Stimulated activated naive CD8-positive, alpha-beta T cell treated with anti-CD3 and anti-CD28 coated beads, Interleukin-15, Interleukin-2, amounts not matched to agents 100 ng/mL and 50 ng/mL, for 24 hours (primary cell): ENCODE results near the gene LHFPL4.
"Not testable (repeated sequence)": the region's sequence is repeated elsewhere in the genome, so short reads cannot be mapped to it uniquely, and the experiment has no call there.

Experiments used
- H3K27ac Mint-ChIP-seq: one replicate; pipeline ENCODE4 v1.8.0; 2021; ENCODE audit warnings: mild to moderate bottlenecking, mixed read lengths
- H3K27me3 Mint-ChIP-seq: one replicate; pipeline ENCODE4 v1.8.0; 2021; ENCODE audit warnings: mixed read lengths
- H3K36me3 Mint-ChIP-seq: one replicate; pipeline ENCODE4 v1.8.0; 2021; ENCODE audit warnings: low read depth, mixed read lengths
- H3K4me1 Mint-ChIP-seq: one replicate; pipeline ENCODE4 v1.8.0; 2021; ENCODE audit warnings: low read depth, mixed read lengths
- H3K4me3 Mint-ChIP-seq: one replicate; pipeline ENCODE4 v1.8.0; 2021; ENCODE audit warnings: mild to moderate bottlenecking, mixed read lengths
- H3K9me3 Mint-ChIP-seq: one replicate; pipeline ENCODE4 v1.8.0; 2021; ENCODE audit warnings: mixed read lengths

LHFPL4 gene

GRCh38 chr3:9503283-9503682, 50.3 kb downstream of the LHFPL4 start:
- no peak overlapping the region for H3K27ac Mint-ChIP-seq
- no peaks in the 10 kb centered on the region for H3K36me3 Mint-ChIP-seq
- H3K4me3 Mint-ChIP-seq: no peak overlapping the region
- H3K27me3 Mint-ChIP-seq: peaks cover 32% of the 10 kb centered on the region
- peaks cover 4% of the 10 kb centered on the region for H3K4me1 Mint-ChIP-seq
- H3K9me3 Mint-ChIP-seq: no peaks in the 10 kb centered on the region

GRCh38 chr3:9501226-9501625, 52.4 kb downstream of the LHFPL4 start:
- peaks cover 24% of the 10 kb centered on the region for H3K27me3 Mint-ChIP-seq
- no peak overlapping the region for H3K27ac Mint-ChIP-seq
- H3K9me3 Mint-ChIP-seq: no peaks in the 10 kb centered on the region
- H3K4me1 Mint-ChIP-seq: peaks cover 4% of the 10 kb centered on the region
- no peak overlapping the region for H3K4me3 Mint-ChIP-seq
- no peaks in the 10 kb centered on the region for H3K36me3 Mint-ChIP-seq

- Mint-ChIP-seq H3K4me1 (peaks cover 4% of the 10 kb centered on the region), H3K4me3 (no peak overlapping the region), H3K27ac (no peak overlapping the region), H3K27me3 (peaks cover 24% of the 10 kb centered on the region), H3K9me3 (no peaks in the 10 kb centered on the region), H3K36me3 (no peaks in the 10 kb centered on the region)
These were observed 53.2 kb downstream of the LHFPL4 start for GRCh38 chr3:9500108-9501050.

GRCh38 chr3:9499455-9500107, 54.0 kb downstream of the LHFPL4 start:
- no peak overlapping the region for H3K27ac Mint-ChIP-seq

GRCh38 chr3:9498781-9499180, 54.8 kb downstream of the LHFPL4 start:
- H3K27ac Mint-ChIP-seq: no peak overlapping the region
- H3K4me3 Mint-ChIP-seq: no peak overlapping the region
- H3K9me3 Mint-ChIP-seq: no peaks in the 10 kb centered on the region
- peaks cover 4% of the 10 kb centered on the region for H3K4me1 Mint-ChIP-seq
- peaks cover 24% of the 10 kb centered on the region for H3K27me3 Mint-ChIP-seq
- peaks cover 5% of the 10 kb centered on the region for H3K36me3 Mint-ChIP-seq

More at GRCh38 chr3:9499455-9500107, 54.0 kb downstream of the LHFPL4 start:
- peaks cover 4% of the 10 kb centered on the region for H3K4me1 Mint-ChIP-seq
- H3K36me3 Mint-ChIP-seq: peaks cover 2% of the 10 kb centered on the region
- H3K9me3 Mint-ChIP-seq: no peaks in the 10 kb centered on the region
- H3K4me3 Mint-ChIP-seq: no peak overlapping the region
- peaks cover 24% of the 10 kb centered on the region for H3K27me3 Mint-ChIP-seq

GRCh38 chr3:9497821-9498565, 55.6 kb downstream of the LHFPL4 start:
- Mint-ChIP-seq H3K4me1 (peaks cover 4% of the 10 kb centered on the region), H3K9me3 (no peaks in the 10 kb centered on the region), H3K27me3 (peaks cover 24% of the 10 kb centered on the region), H3K4me3 (no peak overlapping the region), H3K36me3 (peaks cover 5% of the 10 kb centered on the region), H3K27ac (no peak overlapping the region)

- peaks cover 20% of the 10 kb centered on the region for H3K27me3 Mint-ChIP-seq
- H3K4me3 Mint-ChIP-seq: no peak overlapping the region
- H3K36me3 Mint-ChIP-seq: peaks cover 5% of the 10 kb centered on the region
- peaks cover 4% of the 10 kb centered on the region for H3K4me1 Mint-ChIP-seq
- no peak overlapping the region for H3K27ac Mint-ChIP-seq
- no peaks in the 10 kb centered on the region for H3K9me3 Mint-ChIP-seq
These were observed 56.7 kb downstream of the LHFPL4 start for GRCh38 chr3:9496893-9497292.

- H3K4me1 Mint-ChIP-seq, H3K27ac Mint-ChIP-seq, H3K27me3 Mint-ChIP-seq, H3K9me3 Mint-ChIP-seq, H3K4me3 Mint-ChIP-seq, H3K36me3 Mint-ChIP-seq: not testable (repeated sequence)
These were observed 59.6 kb downstream of the LHFPL4 start for GRCh38 chr3:9494036-9494435.

- no peak overlapping the region for H3K27ac Mint-ChIP-seq
- H3K4me1 Mint-ChIP-seq: no peaks in the 10 kb centered on the region
- H3K4me3 Mint-ChIP-seq: no peak overlapping the region
- H3K27me3 Mint-ChIP-seq: no peaks in the 10 kb centered on the region
- peaks cover 4% of the 10 kb centered on the region for H3K9me3 Mint-ChIP-seq
- H3K36me3 Mint-ChIP-seq: peaks cover 14% of the 10 kb centered on the region
These were observed 62.1 kb downstream of the LHFPL4 start for GRCh38 chr3:9491506-9491905.

GRCh38 chr3:9485248-9485647, 68.4 kb downstream of the LHFPL4 start:
- Mint-ChIP-seq H3K36me3 (peaks cover 57% of the 10 kb centered on the region), H3K27ac (no peak overlapping the region), H3K4me1 (no peaks in the 10 kb centered on the region)

GRCh38 chr3:9480265-9480664, 73.4 kb downstream of the LHFPL4 start:
- no peak overlapping the region for H3K4me3 Mint-ChIP-seq
- peaks cover 81% of the 10 kb centered on the region for H3K36me3 Mint-ChIP-seq
- H3K4me1 Mint-ChIP-seq: no peaks in the 10 kb centered on the region
- H3K27me3 Mint-ChIP-seq: no peaks in the 10 kb centered on the region
- H3K9me3 Mint-ChIP-seq: no peaks in the 10 kb centered on the region
- no peak overlapping the region for H3K27ac Mint-ChIP-seq

More at GRCh38 chr3:9485248-9485647, 68.4 kb downstream of the LHFPL4 start:
- Mint-ChIP-seq H3K27me3 (no peaks in the 10 kb centered on the region), H3K4me3 (no peak overlapping the region), H3K9me3 (peaks cover 4% of the 10 kb centered on the region)

- H3K27ac Mint-ChIP-seq: no peak overlapping the region
- no peaks in the 10 kb centered on the region for H3K4me1 Mint-ChIP-seq
- no peak overlapping the region for H3K4me3 Mint-ChIP-seq
- no peaks in the 10 kb centered on the region for H3K9me3 Mint-ChIP-seq
- peaks cover 88% of the 10 kb centered on the region for H3K36me3 Mint-ChIP-seq
- no peaks in the 10 kb centered on the region for H3K27me3 Mint-ChIP-seq
These were observed 76.7 kb downstream of the LHFPL4 start for GRCh38 chr3:9476935-9477334.

GRCh38 chr3:9474482-9474881, 79.1 kb downstream of the LHFPL4 start:
- no peaks in the 10 kb centered on the region for H3K9me3 Mint-ChIP-seq
- no peak overlapping the region for H3K27ac Mint-ChIP-seq
- H3K36me3 Mint-ChIP-seq: peaks cover 90% of the 10 kb centered on the region
- no peaks in the 10 kb centered on the region for H3K4me1 Mint-ChIP-seq
- H3K27me3 Mint-ChIP-seq: no peaks in the 10 kb centered on the region
- no peak overlapping the region for H3K4me3 Mint-ChIP-seq

GRCh38 chr3:9473496-9474065, 80.0 kb downstream of the LHFPL4 start:
- peaks cover 89% of the 10 kb centered on the region for H3K36me3 Mint-ChIP-seq
- no peaks in the 10 kb centered on the region for H3K4me1 Mint-ChIP-seq
- no peaks in the 10 kb centered on the region for H3K9me3 Mint-ChIP-seq
- no peak overlapping the region for H3K27ac Mint-ChIP-seq
- no peaks in the 10 kb centered on the region for H3K27me3 Mint-ChIP-seq
- no peak overlapping the region for H3K4me3 Mint-ChIP-seq
